GM19395 (cell line): ENCODE results near the gene SCIMP.
"Not testable (repeated sequence)": the region's sequence is repeated elsewhere in the genome, so short reads cannot be mapped to it uniquely, and the experiment has no call there.

Source experiments
- ATAC-seq: cut with Tn5 transposase; IDR thresholded peaks from one replicate; pipeline ENCODE4 v1.9.1; 2021; ENCODE audit warnings: mild to moderate bottlenecking, moderate library complexity; ENCODE audit not compliant: unreplicated experiment

SCIMP gene

GRCh38 chr17:5238333-5238732 is 3.7 kb upstream of the SCIMP start:
- ATAC-seq: no peak

GRCh38 chr17:5237541-5238016 is 2.9 kb upstream of the SCIMP start:
- ATAC-seq: peak; percentile 42

- ATAC-seq: no peak
These were observed 2.4 kb upstream of the SCIMP start for GRCh38 chr17:5236938-5237540.

GRCh38 chr17:5233492-5233891 is 1.2 kb downstream of the SCIMP start:
- ATAC-seq: not testable (repeated sequence)

- no peak for ATAC-seq
These were observed 7.5 kb downstream of the SCIMP start for GRCh38 chr17:5226940-5227878.

- ATAC-seq: no peak
These were observed 8.8 kb downstream of the SCIMP start for GRCh38 chr17:5225668-5226457.

GRCh38 chr17:5221912-5222311 is 12.7 kb downstream of the SCIMP start:
- ATAC-seq: not testable (repeated sequence)

- no peak for ATAC-seq
These were observed 14.6 kb downstream of the SCIMP start for GRCh38 chr17:5220074-5220473.

- ATAC-seq: no peak
These were observed 15.1 kb downstream of the SCIMP start for GRCh38 chr17:5219536-5219935.

GRCh38 chr17:5217562-5217961 is 17.1 kb downstream of the SCIMP start:
- ATAC-seq: not testable (repeated sequence)

- no peak for ATAC-seq
These were observed 23.2 kb downstream of the SCIMP start for GRCh38 chr17:5211458-5211857.

GRCh38 chr17:5210614-5211252 is 23.9 kb downstream of the SCIMP start:
- ATAC-seq: no peak

GRCh38 chr17:5210091-5210490 is 24.6 kb downstream of the SCIMP start:
- no peak for ATAC-seq

GRCh38 chr17:5209396-5209795 is 25.3 kb downstream of the SCIMP start:
- ATAC-seq: no peak

- ATAC-seq: no peak
These were observed 30.8 kb downstream of the SCIMP start for GRCh38 chr17:5203908-5204294.

- ATAC-seq: no peak
These were observed 31.3 kb downstream of the SCIMP start for GRCh38 chr17:5203178-5203907.

- ATAC-seq: no peak
These were observed 33.6 kb downstream of the SCIMP start for GRCh38 chr17:5201011-5201410.

GRCh38 chr17:5200360-5200759 is 34.3 kb downstream of the SCIMP start:
- ATAC-seq: no peak

GRCh38 chr17:5198472-5198871 is 36.2 kb downstream of the SCIMP start:
- no peak for ATAC-seq

- no peak for ATAC-seq
These were observed 40.3 kb downstream of the SCIMP start for GRCh38 chr17:5194346-5194745.
